BJ (cell line): Measurements from ENCODE around the gene CCDC33. TPM values are rescaled to one million over a fixed set of nuclear protein-coding genes. Genes with fewer than 3 reads are reported as not detected.
A peak's percentile ranks its signal among the peaks of the same experiment; 100 is the strongest.

ENCODE experiments used
- CTCF ChIA-PET: fragments of 350-600 bp; formaldehyde crosslinking; extraction: SDS; loops from one replicate; lab custom pipeline; 2021; ENCODE audit warnings: antibody characterized with exemption, inconsistent platforms; lab: Yijun Ruan, JAX
- POLR2A ChIA-PET: fragments of 300-600 bp; sonication (Branson Sonifier 250); formaldehyde crosslinking; extraction: SDS; loops from one replicate; lab custom pipeline; 2021; ENCODE audit warnings: antibody characterized with exemption; lab: Charles Lee
- DNase-seq: peaks from one replicate; pipeline ENCODE4 v3.0.0-alpha.2; 2011; ENCODE audit warnings: low read depth
- H3K27me3 ChIP-seq: 2 replicates; pipeline ENCODE4 v1.6.0; 2011; ENCODE audit warnings: low read length; ENCODE audit not compliant: control insufficient read depth, insufficient read depth
- H3K36me3 ChIP-seq: 2 replicates; pipeline ENCODE4 v1.5.1; 2011; ENCODE audit warnings: low read length; ENCODE audit not compliant: control insufficient read depth, insufficient read depth
- H3K4me3 ChIP-seq: 2 replicates; pipeline ENCODE4 v1.5.1; 2011; ENCODE audit warnings: low read depth, mild to moderate bottlenecking, control low read depth, low read length
- polyA plus RNA-seq: library from polyadenylated mRNA; depleted of rRNA; stranded (reverse); fragments of >200 nt; gene quantifications from 2 replicates; pipeline ENCODE4 v1.2.3, GENCODE V29; 2011
- TF ChIP-seq, protein P1 (sequence below): IDR thresholded peaks from 2 replicates; pipeline ENCODE4 v1.5.1; 2011; ENCODE audit warnings: low read depth, mild to moderate bottlenecking, control low read depth, inconsistent platforms, low read length, moderate library complexity; ENCODE audit not compliant: insufficient read depth

The CCDC33 gene
- polyA plus RNA-seq, 1 experiment = 0.26 TPM

- POLR2A ChIA-PET = no interaction called here
- peaks cover 11% of the 10 kb centered on the region for H3K27me3 ChIP-seq
- TF ChIP-seq, protein P1, sequence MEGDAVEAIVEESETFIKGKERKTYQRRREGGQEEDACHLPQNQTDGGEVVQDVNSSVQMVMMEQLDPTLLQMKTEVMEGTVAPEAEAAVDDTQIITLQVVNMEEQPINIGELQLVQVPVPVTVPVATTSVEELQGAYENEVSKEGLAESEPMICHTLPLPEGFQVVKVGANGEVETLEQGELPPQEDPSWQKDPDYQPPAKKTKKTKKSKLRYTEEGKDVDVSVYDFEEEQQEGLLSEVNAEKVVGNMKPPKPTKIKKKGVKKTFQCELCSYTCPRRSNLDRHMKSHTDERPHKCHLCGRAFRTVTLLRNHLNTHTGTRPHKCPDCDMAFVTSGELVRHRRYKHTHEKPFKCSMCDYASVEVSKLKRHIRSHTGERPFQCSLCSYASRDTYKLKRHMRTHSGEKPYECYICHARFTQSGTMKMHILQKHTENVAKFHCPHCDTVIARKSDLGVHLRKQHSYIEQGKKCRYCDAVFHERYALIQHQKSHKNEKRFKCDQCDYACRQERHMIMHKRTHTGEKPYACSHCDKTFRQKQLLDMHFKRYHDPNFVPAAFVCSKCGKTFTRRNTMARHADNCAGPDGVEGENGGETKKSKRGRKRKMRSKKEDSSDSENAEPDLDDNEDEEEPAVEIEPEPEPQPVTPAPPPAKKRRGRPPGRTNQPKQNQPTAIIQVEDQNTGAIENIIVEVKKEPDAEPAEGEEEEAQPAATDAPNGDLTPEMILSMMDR = no peak
- CTCF ChIA-PET = interaction anchor here (0.7 to 1.9 kb wide), 7 partner anchors 8 to 100 kb away, joined by 3 to 5 read pairs (median 3); no protein-coding TSS in a partner anchor
- H3K4me3 ChIP-seq = no peak overlapping the region
- H3K36me3 ChIP-seq = no peaks in the 10 kb centered on the region
- no peak for DNase-seq
These were observed 2.1 kb upstream of the CCDC33 start for GRCh38 chr15:74233851-74234597.

GRCh38 chr15:74234598-74234875 lies 1.6 kb upstream of the CCDC33 start:
- DNase-seq = no peak
- no peak overlapping the region for H3K4me3 ChIP-seq
- ChIA-PET CTCF (interaction anchor here (0.8 to 1.9 kb wide), 4 partner anchors 9 to 100 kb away, joined by 3 to 4 read pairs (median 3); no protein-coding TSS in a partner anchor), POLR2A (no interaction called here)
- H3K36me3 ChIP-seq = no peaks in the 10 kb centered on the region
- TF ChIP-seq, protein P1 = no peak
- H3K27me3 ChIP-seq = peaks cover 11% of the 10 kb centered on the region

DNA sequence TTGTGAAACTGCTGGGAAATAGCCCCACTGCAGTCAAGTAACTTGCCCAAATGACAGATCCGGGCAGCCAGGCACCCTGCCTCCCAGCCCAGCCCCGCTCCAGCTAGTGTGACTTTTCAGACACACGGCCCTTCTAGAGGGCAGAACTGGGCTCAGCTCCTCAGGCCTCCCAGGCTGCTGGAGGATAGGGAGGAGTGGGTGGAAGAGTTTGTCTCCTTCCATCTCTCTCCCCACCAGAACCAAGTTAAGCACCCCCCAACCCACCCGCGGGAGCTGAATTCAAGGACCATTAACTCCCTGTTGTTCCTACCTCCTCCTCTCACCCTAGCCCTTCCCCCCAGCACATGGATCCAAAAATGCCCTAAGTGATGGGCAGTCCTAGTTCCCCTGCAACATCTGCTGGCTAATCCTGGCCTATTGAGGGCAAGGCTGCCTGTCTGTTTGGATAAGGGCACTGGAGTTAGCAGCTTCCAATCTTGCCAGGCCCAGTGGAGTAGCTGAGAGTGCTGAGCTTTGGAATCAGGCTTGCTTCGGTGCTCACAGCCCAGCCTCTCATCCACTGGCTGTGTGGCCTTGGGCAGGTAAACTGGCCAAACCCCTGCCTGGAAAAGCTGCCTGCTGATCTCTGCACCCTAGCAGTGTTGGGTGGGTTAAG lies 3.1 kb downstream of the CCDC33 start:
- CTCF ChIA-PET = interaction anchor here (0.7 to 1.8 kb wide), 7 partner anchors 12 to 84 kb away, joined by 3 to 6 read pairs (median 3); no protein-coding TSS in a partner anchor
- DNase-seq = no peak
- Histone ChIP-seq H3K36me3 (no peaks in the 10 kb centered on the region), H3K27me3 (no peaks in the 10 kb centered on the region), H3K4me3 (no peak overlapping the region)
- TF ChIP-seq, protein P1 = no peak
- POLR2A ChIA-PET = no interaction called here

DNA sequence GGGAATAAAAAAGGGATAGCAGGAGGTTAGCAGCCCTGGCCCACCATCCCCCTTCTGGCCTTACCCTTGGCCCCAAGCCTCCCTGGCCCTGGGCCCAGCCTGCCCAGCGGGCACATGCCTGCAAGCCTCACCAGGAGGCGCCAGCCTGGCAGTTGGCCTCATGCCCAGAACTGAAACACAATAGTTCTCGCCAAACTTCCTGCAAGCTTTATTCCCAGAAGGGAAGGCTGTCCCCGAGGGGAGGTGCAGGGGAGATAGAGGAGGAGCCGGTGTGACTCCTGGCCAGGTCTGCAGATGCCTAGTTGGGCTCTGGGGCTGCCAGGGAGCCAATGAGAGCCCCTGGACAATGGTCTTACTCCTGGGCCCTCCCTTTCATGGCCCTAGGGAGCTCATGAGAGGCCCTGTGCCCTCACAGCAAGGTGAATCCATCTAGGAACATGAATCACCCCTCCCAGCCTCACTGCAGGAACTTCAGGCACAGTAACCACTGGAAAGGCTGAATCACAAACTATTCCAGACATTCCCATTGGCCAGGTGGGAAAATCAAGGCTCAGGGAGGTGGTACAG lies 4.0 kb downstream of the CCDC33 start:
- Histone ChIP-seq H3K4me3 (no peak overlapping the region), H3K27me3 (peaks cover under 1% of the 10 kb centered on the region), H3K36me3 (no peaks in the 10 kb centered on the region)
- TF ChIP-seq, protein P1 = peak; percentile 63
- DNase-seq = no peak
- POLR2A ChIA-PET = no interaction called here
- CTCF ChIA-PET = interaction anchor here (0.8 to 2.0 kb wide), 9 partner anchors 8 to 186 kb away, joined by 3 to 6 read pairs (median 4); no protein-coding TSS in a partner anchor
